TTC549 (cell line): ENCODE data around the gene CACHD1.

Experiments used
- FAIRE-seq: peaks from 2 replicates; lab custom pipeline; 2012; peaks lifted over from hg19 to GRCh38; lab: Jason Lieb, UNC

Gene CACHD1

GRCh38 chr1:64473367-64473766, 3.4 kb downstream of the CACHD1 start:
- FAIRE-seq, result no peak

DNA sequence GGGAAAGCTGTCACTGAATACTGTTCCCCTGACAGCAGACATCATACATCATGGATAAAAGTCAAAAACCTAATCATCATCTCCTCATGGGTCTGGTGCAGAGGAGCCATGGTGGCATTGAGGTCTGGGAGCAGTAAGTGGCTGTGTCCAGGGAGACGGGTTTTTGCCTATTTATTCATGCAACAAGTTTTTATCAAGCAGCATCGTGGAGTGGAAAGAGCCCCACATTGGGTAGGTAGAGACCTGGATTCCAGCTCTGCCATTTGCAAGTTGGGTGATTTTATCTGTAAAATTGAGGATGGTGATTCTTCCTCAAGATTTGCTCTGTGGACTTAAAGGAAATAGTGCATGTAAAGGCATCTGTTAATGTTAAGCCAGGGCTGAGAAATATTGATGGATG, 4.2 kb downstream of the CACHD1 start:
- no peak for FAIRE-seq

DNA sequence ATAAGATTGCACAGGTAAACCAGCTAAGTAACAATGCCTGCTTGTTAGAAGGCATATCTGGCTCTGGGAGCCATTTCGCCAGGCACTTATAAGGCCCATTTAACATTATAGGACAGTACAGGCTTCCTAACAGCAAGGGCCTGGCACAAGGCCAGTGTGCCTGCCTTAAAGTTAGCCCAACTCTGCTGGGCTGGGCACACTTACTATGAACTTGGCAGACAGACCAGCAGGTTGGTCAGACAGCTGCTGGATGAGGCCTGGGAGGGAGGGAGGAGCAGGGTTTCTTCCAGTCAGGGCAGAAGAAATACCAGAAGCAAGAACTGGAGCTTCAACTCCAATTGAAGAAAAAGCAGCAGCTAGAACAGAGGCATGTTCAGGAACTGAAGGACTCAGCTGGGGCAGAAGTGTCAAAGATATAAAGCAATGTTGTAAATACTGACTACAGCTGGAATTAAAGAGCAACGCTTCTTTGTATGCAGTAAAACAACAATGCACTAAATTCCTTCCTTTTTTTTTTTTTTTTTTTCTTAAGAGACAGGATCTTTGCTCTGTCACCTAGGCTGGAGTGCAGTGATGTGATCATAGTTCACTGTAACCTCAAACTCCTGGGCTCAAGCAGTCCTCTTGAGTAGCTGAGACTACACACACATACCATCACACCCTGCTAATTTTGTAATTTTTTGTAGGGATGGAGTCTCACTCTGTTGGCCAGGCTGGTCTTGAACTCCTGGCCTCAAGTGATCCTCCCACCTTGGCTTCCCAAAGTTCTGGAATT, 4.9 kb downstream of the CACHD1 start:
- no peak for FAIRE-seq

GRCh38 chr1:64476251-64476952, 6.5 kb downstream of the CACHD1 start:
- no peak for FAIRE-seq

- FAIRE-seq, result no peak
Measured at GRCh38 chr1:64478594-64479470, 8.9 kb downstream of the CACHD1 start.

- no peak for FAIRE-seq
Measured at GRCh38 chr1:64479874-64480273, 9.9 kb downstream of the CACHD1 start.

DNA sequence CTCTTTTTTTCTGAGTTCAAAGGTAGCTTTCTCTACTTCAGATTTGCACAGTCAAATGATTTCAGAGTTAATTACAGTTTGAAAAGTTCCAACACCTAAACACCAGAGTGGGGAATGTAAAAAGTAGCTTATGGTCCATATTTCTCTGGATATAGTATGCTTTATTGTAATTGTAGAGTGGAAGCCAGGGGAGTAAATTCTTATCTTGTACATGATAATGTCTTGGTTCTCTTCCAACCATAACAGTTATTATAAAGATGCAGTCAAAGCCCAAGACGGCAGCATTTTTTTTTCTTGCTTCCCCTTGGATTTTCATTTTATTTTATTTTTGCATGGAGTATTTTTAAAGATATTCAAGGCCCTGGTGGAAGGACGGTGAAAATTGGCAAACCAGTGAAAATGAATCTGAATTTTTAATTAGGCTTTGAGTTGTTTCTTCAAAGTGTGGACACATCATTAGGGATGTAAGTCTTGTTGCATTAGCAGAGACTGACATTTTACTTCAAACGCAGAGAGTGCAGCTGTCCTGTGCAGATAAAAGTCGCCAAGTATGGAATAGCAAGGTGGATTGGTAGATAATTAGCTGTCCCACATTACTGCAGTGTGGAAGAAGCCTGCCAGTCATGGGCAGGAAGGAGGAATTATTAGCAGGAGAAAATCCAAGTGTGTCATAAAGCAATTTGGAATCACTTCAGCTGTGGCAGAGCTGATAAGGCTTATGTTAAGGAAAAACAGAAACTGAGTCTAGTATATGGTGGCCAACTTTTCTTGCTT, 11.3 kb downstream of the CACHD1 start:
- FAIRE-seq, result no peak

GRCh38 chr1:64482128-64482527, 12.2 kb downstream of the CACHD1 start:
- FAIRE-seq, result no peak

DNA sequence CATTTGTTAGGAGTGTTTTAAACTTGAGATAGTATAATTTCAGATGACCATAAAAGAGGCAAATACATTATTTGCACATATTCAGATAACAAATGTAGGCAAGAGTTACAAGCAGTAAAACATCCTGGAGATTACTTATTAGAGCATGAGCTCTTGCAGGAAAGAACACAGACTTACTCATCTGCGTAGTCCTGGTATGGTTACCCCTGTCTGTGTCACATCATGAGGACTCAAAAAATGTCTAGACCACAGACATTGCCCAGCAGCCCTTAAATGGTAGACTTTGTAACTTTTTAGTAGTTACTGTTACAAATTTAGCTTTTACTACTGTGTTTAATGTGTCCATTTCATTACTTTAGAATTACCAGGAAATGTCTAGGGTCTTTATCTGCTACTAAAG, 12.8 kb downstream of the CACHD1 start:
- no peak for FAIRE-seq

DNA sequence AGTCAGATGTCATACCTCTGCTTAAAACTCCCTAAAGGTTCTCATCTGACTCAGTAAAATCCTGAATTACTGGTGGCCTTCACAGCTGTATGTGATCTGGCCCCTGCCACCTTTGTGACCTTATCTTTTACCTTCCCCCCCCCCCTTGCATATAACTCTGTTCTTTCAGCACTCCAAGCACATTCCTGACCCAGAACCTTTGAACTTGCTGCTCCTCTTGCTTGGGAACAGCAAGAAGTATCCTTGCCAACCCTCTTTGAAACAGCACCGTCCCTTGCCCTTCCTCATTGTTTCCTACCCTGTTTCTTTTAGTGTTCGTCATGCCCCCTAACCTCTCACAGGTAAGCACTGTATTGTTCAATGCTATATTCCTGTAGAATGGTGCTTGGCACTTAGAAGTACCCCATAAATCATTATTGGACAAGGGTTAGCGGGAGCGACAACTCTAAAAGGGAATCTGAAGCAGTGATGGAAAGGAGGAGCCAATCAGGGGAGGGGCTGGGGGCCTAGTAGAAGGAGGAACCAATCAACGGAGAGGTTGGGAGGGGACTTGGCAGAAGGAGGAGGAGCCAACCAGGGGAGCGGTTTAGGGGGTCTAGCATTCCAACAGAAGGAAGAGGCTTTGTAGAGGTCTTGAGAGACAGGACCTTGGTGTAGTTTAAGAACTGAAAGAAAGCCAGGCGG, 13.9 kb downstream of the CACHD1 start:
- FAIRE-seq, result no peak

DNA sequence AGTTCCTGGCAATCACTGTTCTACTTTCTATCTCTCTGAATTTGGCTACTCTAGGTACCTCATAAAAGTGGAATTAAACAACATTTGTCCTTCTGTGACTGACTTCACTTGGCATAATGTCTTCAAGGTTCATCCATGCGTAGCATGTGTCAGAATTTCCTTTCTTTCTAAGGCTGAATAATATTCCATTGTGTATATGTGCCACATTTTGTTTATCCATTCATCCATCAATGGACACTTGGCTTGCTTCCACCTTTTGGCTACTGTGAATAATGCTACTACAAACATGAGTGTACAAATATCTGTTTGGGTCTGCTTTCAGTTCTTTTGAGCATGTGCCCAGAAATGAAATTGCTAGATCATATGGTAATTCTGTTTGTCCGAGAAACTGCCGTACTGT, 14.7 kb downstream of the CACHD1 start:
- no peak for FAIRE-seq

- no peak for FAIRE-seq
Measured at GRCh38 chr1:64486193-64486592, 16.3 kb downstream of the CACHD1 start.

- FAIRE-seq, result no peak
Measured at GRCh38 chr1:64487061-64487460, 17.1 kb downstream of the CACHD1 start.

GRCh38 chr1:64488862-64489261, 18.9 kb downstream of the CACHD1 start:
- no peak for FAIRE-seq

GRCh38 chr1:64489707-64490106, 19.8 kb downstream of the CACHD1 start:
- no peak for FAIRE-seq

- FAIRE-seq, result no peak
Measured at GRCh38 chr1:64490213-64490818, 20.4 kb downstream of the CACHD1 start.

DNA sequence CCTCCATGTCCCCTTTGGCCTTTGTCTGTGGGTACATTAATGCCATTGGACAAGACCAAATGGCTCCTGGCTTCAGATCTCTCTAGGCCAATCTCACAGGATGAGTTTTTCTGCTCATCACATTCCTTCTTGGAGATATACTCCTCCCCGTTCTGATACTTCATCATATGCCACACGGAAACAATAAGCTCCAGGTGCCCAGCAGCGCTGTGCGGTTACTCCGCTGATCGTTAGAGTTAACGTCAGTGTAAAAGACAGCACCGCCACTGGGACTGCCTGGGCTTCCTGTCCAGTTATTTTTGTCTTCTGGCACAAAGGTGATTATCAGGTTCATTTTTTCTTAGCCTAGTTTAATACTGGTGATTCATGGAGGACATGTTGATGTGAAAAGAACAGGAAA, 22.5 kb downstream of the CACHD1 start:
- no peak for FAIRE-seq

DNA sequence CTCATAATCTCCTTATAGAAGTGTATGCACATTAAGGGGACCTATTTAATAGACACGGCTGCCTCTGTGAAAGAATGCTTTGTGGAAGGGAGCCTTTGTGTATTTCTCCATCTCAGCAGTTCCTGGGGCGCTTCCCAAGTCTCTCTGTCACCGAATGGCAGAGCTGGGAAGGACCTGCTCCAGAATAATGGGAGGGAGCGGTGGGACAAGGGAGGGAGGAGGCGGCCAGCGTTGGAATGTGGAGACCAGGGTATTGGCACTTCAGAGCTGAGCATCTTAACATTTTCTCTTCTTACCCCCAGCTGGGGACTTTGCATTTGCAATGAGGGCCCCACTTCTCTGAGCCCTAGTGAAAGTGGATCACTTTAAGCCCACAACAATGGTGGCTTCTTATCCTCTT, 23.9 kb downstream of the CACHD1 start:
- no peak for FAIRE-seq

GRCh38 chr1:64494659-64495058, 24.7 kb downstream of the CACHD1 start:
- FAIRE-seq, result no peak

DNA sequence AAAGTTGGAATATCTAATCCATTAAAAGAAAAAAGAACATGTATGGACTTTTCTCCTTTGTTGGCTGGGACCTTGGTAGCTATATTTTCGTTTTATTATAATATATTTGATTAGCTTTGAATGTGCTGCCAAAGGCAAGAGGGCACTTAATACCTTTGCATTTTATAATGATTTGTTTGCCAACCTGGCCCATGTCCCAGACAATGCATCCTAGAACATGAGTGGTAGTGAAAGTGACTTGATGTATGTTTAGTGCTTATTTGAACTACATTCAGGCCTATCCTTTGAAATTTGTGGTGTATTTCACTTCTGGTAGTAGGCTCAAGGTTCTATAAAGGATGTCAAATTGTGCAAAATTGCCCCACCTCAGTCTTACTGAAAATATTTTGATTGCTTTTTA, 25.9 kb downstream of the CACHD1 start:
- no peak for FAIRE-seq

DNA sequence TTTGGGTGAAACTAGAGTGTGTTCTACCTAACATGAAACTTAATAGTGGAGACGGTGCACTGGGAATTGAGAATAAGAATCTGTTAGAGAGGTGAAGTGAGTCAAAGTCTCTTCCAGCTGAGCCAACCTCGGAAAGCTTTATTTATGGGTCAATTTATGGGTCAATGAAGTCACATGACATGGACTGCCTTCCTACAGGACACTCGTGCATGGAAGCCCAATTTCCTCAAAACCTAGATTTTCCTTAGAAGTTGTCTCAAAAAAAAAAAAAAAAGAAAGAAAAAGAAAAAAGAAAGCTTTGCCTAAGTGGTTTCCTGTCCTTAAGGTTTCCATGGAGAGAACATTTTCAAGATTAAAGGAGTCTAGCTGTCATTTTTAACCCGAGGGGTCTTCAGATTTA, 26.7 kb downstream of the CACHD1 start:
- FAIRE-seq, result no peak
